Erythroblast (primary cell): ENCODE data around the gene CPLX4.

Experiments used
- GATA1 ChIP-seq: IDR thresholded peaks from 2 replicates; pipeline ENCODE4 v1.6.1; 2011; ENCODE audit warnings: low read depth, mild to moderate bottlenecking, control low read depth, low read length, moderate library complexity
- POLR2A ChIP-seq: IDR thresholded peaks from 2 replicates; pipeline ENCODE4 v1.6.1; 2011; ENCODE audit warnings: mild to moderate bottlenecking, low read length

- TF ChIP-seq POLR2A (no peak), GATA1 (no peak)
Measured at GRCh38 chr18:59279193-59279592, 39.3 kb downstream of the CPLX4 start.
